SK-N-SH (cell line): Measurements from ENCODE around the gene KCNK16. TPM values are rescaled to one million over a fixed set of nuclear protein-coding genes. Genes with fewer than 3 reads are reported as not detected.

ENCODE experiments used
- CTCF ChIA-PET: fragments of 300-600, 350-600 bp; formaldehyde crosslinking; extraction: SDS; loops from one replicate; lab custom pipeline; 2021; lab: Yijun Ruan, JAX
- POLR2A ChIA-PET: fragments of 350-600 bp; sonication (Branson Sonifier 250); formaldehyde crosslinking; extraction: SDS; loops from one replicate; lab custom pipeline; 2020; ENCODE audit warnings: antibody characterized with exemption, inconsistent platforms; lab: Yijun Ruan, JAX
- DNase-seq: peaks from one replicate; pipeline ENCODE4 v3.0.0; 2012
- H2AFZ ChIP-seq: fragments of 200-600 bp; sonication (generic); 2 replicates; pipeline ENCODE4 v1.8.1; 2016; ENCODE audit warnings: antibody characterized with exemption, mild to moderate bottlenecking, low read depth
- H3F3A ChIP-seq: fragments of 200-600 bp; sonication (generic); replicated peaks from 2 replicates; pipeline ENCODE3; 2016; ENCODE audit warnings: antibody characterized with exemption, mild to moderate bottlenecking; ENCODE audit not compliant: insufficient read depth
- H3K27ac ChIP-seq, 2 experiments: fragments of 200-500 bp in 1 of 2; fragments of 200-600 bp in 1 of 2; sonication (Bioruptor generic) in 1 of 2; sonication (generic), shearing (Covaris generic) in 1 of 2; 2 replicates each; pipeline versions ENCODE4 v1.5.1 to v1.6.1; 2014 to 2016; ENCODE audit warnings: low read depth in 2 of 2, inconsistent platforms in 1 of 2, low read length in 1 of 2, mild to moderate bottlenecking in 1 of 2, mixed read lengths in 1 of 2
- H3K27me3 ChIP-seq: fragments of 200-600 bp; sonication (generic), shearing (Covaris generic); 2 replicates; pipeline ENCODE4 v1.6.1; 2016; ENCODE audit warnings: mixed run types; ENCODE audit not compliant: insufficient read depth
- H3K36me3 ChIP-seq, 2 experiments: fragments of 200-500 bp in 1 of 2; fragments of 200-600 bp in 1 of 2; sonication (Bioruptor generic) in 1 of 2; sonication (generic) in 1 of 2; replicated peaks in 1 of 2; 2 replicates each; pipeline versions ENCODE3 to v1.5.1; 2014 to 2016; ENCODE audit warnings: low read length in 1 of 2, mild to moderate bottlenecking in 1 of 2; ENCODE audit not compliant: insufficient read depth in 2 of 2, control insufficient read depth in 1 of 2
- H3K4me1 ChIP-seq, 2 experiments: fragments of 200-500 bp in 1 of 2; fragments of 200-600 bp in 1 of 2; sonication (Bioruptor generic) in 1 of 2; sonication (generic), shearing (Covaris generic) in 1 of 2; 2 replicates each; pipeline versions ENCODE4 v1.5.1 to v1.6.1; 2014 to 2016; ENCODE audit warnings: low read depth in 1 of 2, low read length in 1 of 2, mixed run types in 1 of 2; ENCODE audit not compliant: insufficient read depth in 2 of 2, control insufficient read depth in 1 of 2
- H3K4me2 ChIP-seq: fragments of 200-600 bp; sonication (generic), shearing (Covaris generic); 2 replicates; pipeline ENCODE4 v1.6.1; 2017; ENCODE audit warnings: mixed run types
- H3K4me3 ChIP-seq, 2 experiments: fragments of 200-500 bp in 1 of 2; fragments of 200-600 bp in 1 of 2; sonication (Bioruptor generic) in 1 of 2; sonication (generic), shearing (Covaris generic) in 1 of 2; 2 replicates each; pipeline versions ENCODE4 v1.5.1 to v1.8.1; 2014 to 2016; ENCODE audit warnings: low read depth in 2 of 2, inconsistent platforms in 1 of 2, low read length in 1 of 2, mild to moderate bottlenecking in 1 of 2, mixed read lengths in 1 of 2, moderate library complexity in 1 of 2
- H3K79me2 ChIP-seq: fragments of 200-600 bp; sonication (generic); 2 replicates; pipeline ENCODE4 v1.8.1; 2017; ENCODE audit warnings: mild to moderate bottlenecking; ENCODE audit not compliant: insufficient read depth
- H3K9ac ChIP-seq: fragments of 200-600 bp; sonication (generic); 2 replicates; pipeline ENCODE4 v1.6.1; 2017; ENCODE audit warnings: mixed run types
- H3K9me2 ChIP-seq: fragments of 200-600 bp; sonication (generic); 2 replicates; pipeline ENCODE4 v1.6.1; 2017; ENCODE audit warnings: mixed run types
- H3K9me3 ChIP-seq: fragments of 200-600 bp; sonication (generic); 2 replicates; pipeline ENCODE4 v1.6.1; 2017; ENCODE audit warnings: mixed run types, mild to moderate bottlenecking, moderate library complexity
- H4K20me1 ChIP-seq: fragments of 200-600 bp; sonication (generic); 2 replicates; pipeline ENCODE4 v1.6.1; 2017; ENCODE audit warnings: mild to moderate bottlenecking, mixed run types; ENCODE audit not compliant: insufficient read depth
- EZH2phosphoT487 ChIP-seq: fragments of 200-600 bp; sonication (generic); IDR thresholded peaks from 2 replicates; pipeline ENCODE4 v1.6.1; 2017; ENCODE audit warnings: low read depth, mixed run types, mild to moderate bottlenecking, antibody characterized with exemption, moderate library complexity, borderline replicate concordance
- FOSL2 ChIP-seq: IDR thresholded peaks from 2 replicates; pipeline ENCODE4 v1.4.0; 2012; ENCODE audit warnings: low read depth, mild to moderate bottlenecking, moderate library complexity, borderline replicate concordance
- FOXM1 ChIP-seq: IDR thresholded peaks from 2 replicates; pipeline ENCODE4 v1.4.0; 2012; ENCODE audit warnings: low read depth, mild to moderate bottlenecking
- MEF2A ChIP-seq: IDR thresholded peaks from 2 replicates; pipeline ENCODE4 v1.4.0; 2012; ENCODE audit warnings: low read depth, borderline replicate concordance
- RAD21 ChIP-seq: IDR thresholded peaks from 2 replicates; pipeline ENCODE4 v1.6.1; 2012; ENCODE audit warnings: mild to moderate bottlenecking, low read length
- WGBS: methylation state at CpG from one replicate; pipeline ENCODE4 v1.1.6; 2017; ENCODE audit warnings: low lambda C conversion rate; 5-methylcytosine and 5-hydroxymethylcytosine counted together
- polyA plus RNA-seq, 3 experiments: library from polyadenylated mRNA; depleted of rRNA; stranded (reverse); fragments of >200 nt; gene quantifications; 2 replicates each; pipeline ENCODE4 v1.2.3, GENCODE V29; 2012
- TF ChIP-seq, protein P1 (sequence below): IDR thresholded peaks from 2 replicates; pipeline ENCODE4; 2012
- TF ChIP-seq, protein P2 (sequence below): IDR thresholded peaks from 2 replicates; pipeline ENCODE4 v1.6.1; 2012; ENCODE audit warnings: mild to moderate bottlenecking, low read depth, low read length, moderate library complexity

The KCNK16 gene
- polyA plus RNA-seq, 1 of the 3 experiments (the other 2 are of a cell fraction) = not detected

DNA sequence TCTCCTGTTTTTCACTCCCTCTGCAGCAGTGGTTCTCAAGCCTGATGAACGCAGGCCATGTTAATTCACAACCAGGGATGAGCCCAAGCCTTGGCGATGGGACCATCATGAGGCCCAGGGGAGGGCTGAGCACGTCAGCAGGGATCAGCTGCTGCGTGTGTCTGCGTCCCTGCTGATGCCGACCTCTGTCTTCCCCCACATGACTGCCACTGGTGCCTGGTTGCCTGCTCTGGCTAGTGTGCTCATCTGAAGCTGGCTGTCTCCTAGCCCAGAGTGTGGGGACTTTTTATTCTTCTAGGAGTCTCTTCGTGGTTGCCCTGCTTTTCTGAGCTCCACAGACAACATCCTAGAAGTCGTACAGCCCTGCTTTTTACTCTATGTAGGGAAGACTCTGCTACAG, 40.8 kb upstream of the KCNK16 start:
- WGBS = 46% methylated on average over 8 of the region's 8 CpGs
- H3K9me3 ChIP-seq = no peaks in the 10 kb centered on the region
- H3K4me1 ChIP-seq = peaks cover 0 to 25% of the 10 kb centered on the region in 2 experiments; a peak in 1 of 4 replicates
- TF ChIP-seq FOXM1 (no peak), RAD21 (no peak), FOSL2 (no peak), EZH2phosphoT487 (no peak)
- TF ChIP-seq, protein P1, sequence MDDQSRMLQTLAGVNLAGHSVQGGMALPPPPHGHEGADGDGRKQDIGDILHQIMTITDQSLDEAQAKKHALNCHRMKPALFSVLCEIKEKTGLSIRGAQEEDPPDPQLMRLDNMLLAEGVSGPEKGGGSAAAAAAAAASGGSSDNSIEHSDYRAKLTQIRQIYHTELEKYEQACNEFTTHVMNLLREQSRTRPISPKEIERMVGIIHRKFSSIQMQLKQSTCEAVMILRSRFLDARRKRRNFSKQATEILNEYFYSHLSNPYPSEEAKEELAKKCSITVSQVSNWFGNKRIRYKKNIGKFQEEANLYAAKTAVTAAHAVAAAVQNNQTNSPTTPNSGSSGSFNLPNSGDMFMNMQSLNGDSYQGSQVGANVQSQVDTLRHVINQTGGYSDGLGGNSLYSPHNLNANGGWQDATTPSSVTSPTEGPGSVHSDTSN = no peak
- TF ChIP-seq, protein P2, sequence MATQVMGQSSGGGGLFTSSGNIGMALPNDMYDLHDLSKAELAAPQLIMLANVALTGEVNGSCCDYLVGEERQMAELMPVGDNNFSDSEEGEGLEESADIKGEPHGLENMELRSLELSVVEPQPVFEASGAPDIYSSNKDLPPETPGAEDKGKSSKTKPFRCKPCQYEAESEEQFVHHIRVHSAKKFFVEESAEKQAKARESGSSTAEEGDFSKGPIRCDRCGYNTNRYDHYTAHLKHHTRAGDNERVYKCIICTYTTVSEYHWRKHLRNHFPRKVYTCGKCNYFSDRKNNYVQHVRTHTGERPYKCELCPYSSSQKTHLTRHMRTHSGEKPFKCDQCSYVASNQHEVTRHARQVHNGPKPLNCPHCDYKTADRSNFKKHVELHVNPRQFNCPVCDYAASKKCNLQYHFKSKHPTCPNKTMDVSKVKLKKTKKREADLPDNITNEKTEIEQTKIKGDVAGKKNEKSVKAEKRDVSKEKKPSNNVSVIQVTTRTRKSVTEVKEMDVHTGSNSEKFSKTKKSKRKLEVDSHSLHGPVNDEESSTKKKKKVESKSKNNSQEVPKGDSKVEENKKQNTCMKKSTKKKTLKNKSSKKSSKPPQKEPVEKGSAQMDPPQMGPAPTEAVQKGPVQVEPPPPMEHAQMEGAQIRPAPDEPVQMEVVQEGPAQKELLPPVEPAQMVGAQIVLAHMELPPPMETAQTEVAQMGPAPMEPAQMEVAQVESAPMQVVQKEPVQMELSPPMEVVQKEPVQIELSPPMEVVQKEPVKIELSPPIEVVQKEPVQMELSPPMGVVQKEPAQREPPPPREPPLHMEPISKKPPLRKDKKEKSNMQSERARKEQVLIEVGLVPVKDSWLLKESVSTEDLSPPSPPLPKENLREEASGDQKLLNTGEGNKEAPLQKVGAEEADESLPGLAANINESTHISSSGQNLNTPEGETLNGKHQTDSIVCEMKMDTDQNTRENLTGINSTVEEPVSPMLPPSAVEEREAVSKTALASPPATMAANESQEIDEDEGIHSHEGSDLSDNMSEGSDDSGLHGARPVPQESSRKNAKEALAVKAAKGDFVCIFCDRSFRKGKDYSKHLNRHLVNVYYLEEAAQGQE = no peak
- no peak overlapping the region for H3K4me2 ChIP-seq
- DNase-seq = no peak
- no peak overlapping the region for H3K9ac ChIP-seq
- H3K9me2 ChIP-seq = no peaks in the 10 kb centered on the region
- ChIA-PET CTCF (interaction anchor here (0.9 to 3.8 kb wide), 16 partner anchors 7 to 1261 kb away, joined by 3 to 62 read pairs (median 4); partner anchors contain the start of gene MOCS1), POLR2A (interaction anchor here (0.7 kb wide), 1 partner anchor 198 kb away, joined by 3 read pairs; no protein-coding TSS in a partner anchor)
- no peaks in the 10 kb centered on the region for H3K79me2 ChIP-seq
- no peaks in the 10 kb centered on the region for H4K20me1 ChIP-seq
- no peaks in the 10 kb centered on the region for H3K36me3 ChIP-seq
- H2AFZ ChIP-seq = no peak overlapping the region
- H3K4me3 ChIP-seq = no peak overlapping the region
- no peaks in the 10 kb centered on the region for H3F3A ChIP-seq
- no peaks in the 10 kb centered on the region for H3K27me3 ChIP-seq
- no peak overlapping the region for H3K27ac ChIP-seq

DNA sequence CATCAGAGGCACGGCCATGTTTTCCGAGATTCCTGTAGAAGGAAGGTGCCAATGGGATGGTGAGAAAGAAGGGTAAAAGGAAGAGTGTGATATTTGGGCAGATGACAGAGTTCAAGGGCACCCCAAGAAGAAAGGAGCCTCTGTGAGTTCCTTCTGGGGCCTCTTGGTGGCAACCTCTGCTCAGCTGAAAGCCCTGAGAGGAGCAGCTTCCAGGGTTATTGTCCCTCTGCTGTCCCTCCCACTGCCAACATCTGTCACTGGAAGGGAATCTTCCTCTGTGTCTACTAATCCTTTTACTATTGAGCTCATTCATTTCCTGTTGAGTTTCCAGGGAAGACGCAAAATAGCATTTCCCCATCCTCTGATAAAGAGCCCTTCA, 40.0 kb upstream of the KCNK16 start:
- Histone ChIP-seq H3K9me2 (no peaks in the 10 kb centered on the region), H3K9ac (no peak overlapping the region), H3F3A (no peaks in the 10 kb centered on the region), H3K9me3 (no peaks in the 10 kb centered on the region), H3K4me3 (no peak overlapping the region), H2AFZ (0 out of 2 replicates have a peak overlapping the region, but pooled peaks have one; percentile 14), H3K4me2 (no peak overlapping the region), H3K4me1 (peaks cover 0 to 26% of the 10 kb centered on the region in 2 experiments; a peak in 1 of 4 replicates), H3K27ac (0 out of 4 replicates have a peak overlapping the region, but pooled peaks of 1 of the 2 experiments have one; percentile 19), H4K20me1 (no peaks in the 10 kb centered on the region), H3K79me2 (no peaks in the 10 kb centered on the region), H3K27me3 (no peaks in the 10 kb centered on the region), H3K36me3 (no peaks in the 10 kb centered on the region)
- WGBS = 16% methylated on average over 3 of the region's 3 CpGs
- DNase-seq = peak; percentile 50
- peak; percentile 57 for TF ChIP-seq RAD21
- TF ChIP-seq MEF2A = no peak
- ChIA-PET CTCF (interaction anchor here (0.6 to 3.8 kb wide), 45 partner anchors 8 to 1705 kb away, joined by 3 to 62 read pairs (median 3); partner anchors contain the start of genes KCNK16, KIF6 and MOCS1), POLR2A (interaction anchor here (0.7 kb wide), 1 partner anchor 197 kb away, joined by 3 read pairs; no protein-coding TSS in a partner anchor)
